ENCODE measurements around the gene HNRNPC. TPM values are rescaled to one million over a fixed set of nuclear protein-coding genes. Genes with fewer than 3 reads are reported as not detected.

Gene HNRNPC
- total and polyA plus RNA-seq, 10 of the 15 experiments (the other 5 are each of a cell fraction or from before 2014, with no cell fraction given) = 679 to 1,492 (median 1,262) TPM

DNA sequence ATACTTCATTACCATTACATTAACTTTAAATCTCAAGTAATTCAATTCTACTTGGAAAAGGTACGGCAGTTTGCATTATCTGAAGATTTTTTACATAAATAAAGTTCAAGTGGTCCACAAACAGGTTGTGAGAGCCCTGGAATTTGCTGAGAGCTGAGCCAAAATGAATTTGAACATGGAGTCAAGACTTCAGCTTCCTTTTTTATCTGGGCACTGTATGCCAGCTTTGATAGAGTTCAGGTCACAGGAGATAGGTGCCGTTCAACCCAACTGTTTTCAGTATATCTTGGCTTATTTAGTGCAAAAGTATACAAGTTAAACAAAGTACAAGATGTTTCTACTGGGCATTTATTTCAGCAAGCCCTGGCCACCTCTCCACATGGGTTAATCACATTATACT lies 28.8 kb downstream of the HNRNPC start:
- intact Hi-C loops (cut with micrococcal nuclease; ENCODE audit: unreplicated experiment) (no loop called here), in situ Hi-C loops (cut with MboI) (no loop called here)
- ATAC-seq (no peak), DNase-seq (ENCODE audit: low read depth, low spot score) (no peak), FAIRE-seq (no peak)
- ChIA-PET SMC1A (ENCODE audit: uncharacterized antibody, unreplicated experiment) (interaction anchor here (1.3 to 2.0 kb wide), 2 partner anchors 13 to 24 kb away, joined by 4 to 8 read pairs; no protein-coding TSS in a partner anchor), CTCF (interaction anchor here (1.0 to 2.7 kb wide), 5 partner anchors 14 to 215 kb away, joined by 3 to 11 read pairs (median 6); partner anchors contain the start of gene CHD8), RAD21 (ENCODE audit: unreplicated experiment) (interaction anchor here (0.8 kb wide), 1 partner anchor 25 kb away, joined by 3 read pairs; no protein-coding TSS in a partner anchor), POLR2A (interaction anchor here (1.0 kb wide), 1 partner anchor 140 kb away, joined by 3 read pairs; no protein-coding TSS in a partner anchor)
- no peak overlapping the region for H2AFZ ChIP-seq (ENCODE audit: control insufficient read depth, low read depth, low read length)
- TF ChIP-seq POLR2AphosphoS5 (IDR thresholded peaks at IDR 0.05; ENCODE audit: low read length) = 0 out of 2 replicates have a peak, but pooled peaks have one; percentile 13
- TF ChIP-seq IKZF1 (conservative IDR thresholded peaks at IDR 0.05) = no peak
- BruUV-seq (replicated peaks) = no TSS peak
- H4K20me1 ChIP-seq (ENCODE audit: control insufficient read depth, insufficient read depth) = peaks cover 3% of the 10 kb centered on the region; the same call in 1 of the 2 replicates
- H3K4me2 ChIP-seq (ENCODE audit: control insufficient read depth, insufficient read depth) = no peak overlapping the region
- H3K9ac ChIP-seq (ENCODE audit: control insufficient read depth, insufficient read depth, low read length) = no peak overlapping the region
- H3K36me3 ChIP-seq (ENCODE audit: control insufficient read depth in 2 of 2, insufficient read depth in 2 of 2, low read length in 1 of 2) = peaks cover 3 to 34% of the 10 kb centered on the region in 2 experiments
- peaks cover 8% of the 10 kb centered on the region for H3K4me1 ChIP-seq (ENCODE audit: control insufficient read depth, insufficient read depth, low read length)
- no peaks in the 10 kb centered on the region for H3K9me3 ChIP-seq (replicated peaks; ENCODE audit: control insufficient read depth, insufficient read depth, low read length)
- no peak overlapping the region for H3K4me3 ChIP-seq
- H3K27ac ChIP-seq (ENCODE audit: control insufficient read depth, insufficient read depth) = no peak overlapping the region
- peaks cover 91% of the 10 kb centered on the region for H3K79me2 ChIP-seq (ENCODE audit: control insufficient read depth, insufficient read depth, low read length)
- 79% methylated on average over 2 of the region's 2 CpGs for WGBS (ENCODE audit: insufficient coverage, insufficient replicate concordance, low lambda C conversion rate, missing lambda C conversion rate)
- no peaks in the 10 kb centered on the region for H3K27me3 ChIP-seq (replicated peaks in 1 of 2; ENCODE audit: control insufficient read depth in 2 of 2, insufficient read depth in 2 of 2, low read length in 1 of 2)

DNA sequence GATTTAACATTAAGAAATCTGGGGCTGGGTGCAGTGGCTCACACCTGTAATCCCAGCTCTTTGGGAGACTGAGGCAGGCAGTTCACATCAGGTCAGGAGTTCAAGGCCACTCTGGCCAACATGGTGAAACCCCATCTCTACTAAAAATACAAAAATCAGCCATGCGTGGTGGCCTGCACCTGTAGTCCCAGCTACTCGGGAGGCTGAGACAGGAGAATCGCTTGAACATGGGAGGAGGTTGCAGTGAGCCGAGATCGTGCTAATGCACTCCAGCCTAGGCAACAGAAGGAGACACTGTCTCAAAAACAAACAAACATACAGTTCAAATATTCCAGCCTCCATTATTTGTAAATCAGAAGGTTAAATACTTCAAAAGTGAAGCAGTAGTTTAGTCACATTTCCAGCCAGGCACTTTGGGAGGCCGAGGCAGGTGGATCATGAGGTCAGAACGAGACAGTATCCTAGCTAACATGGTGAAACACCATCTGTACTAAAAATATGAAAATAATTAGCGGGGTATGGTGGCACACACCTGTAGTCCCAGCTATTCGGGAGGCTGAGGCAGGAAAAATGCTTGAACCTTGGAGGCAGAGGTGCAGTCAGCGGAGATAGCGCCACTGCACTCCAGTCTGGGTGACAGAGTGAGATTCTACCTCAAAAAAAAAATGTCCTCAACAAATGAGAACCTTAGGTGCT lies 30.3 kb downstream of the HNRNPC start:
- WGBS (ENCODE audit: insufficient coverage, insufficient replicate concordance, low lambda C conversion rate, missing lambda C conversion rate) = 76% methylated on average over 11 of the region's 11 CpGs
- RAD21 ChIA-PET (ENCODE audit: unreplicated experiment) = no interaction called here
- DNase-seq (ENCODE audit: low read depth, low spot score) (no peak), FAIRE-seq (no peak), ATAC-seq (no peak)
- no peaks in the 10 kb centered on the region for H3K27me3 ChIP-seq (replicated peaks in 1 of 2; ENCODE audit: control insufficient read depth in 2 of 2, insufficient read depth in 2 of 2, low read length in 1 of 2)
- H2AFZ ChIP-seq (ENCODE audit: control insufficient read depth, low read depth, low read length) = no peak overlapping the region
- no peak overlapping the region for H3K4me3 ChIP-seq
- H3K36me3 ChIP-seq (ENCODE audit: control insufficient read depth in 2 of 2, insufficient read depth in 2 of 2, low read length in 1 of 2) = peaks cover 0 to 44% of the 10 kb centered on the region in 2 experiments; a peak in 3 of 4 replicates
- H3K9me3 ChIP-seq (replicated peaks; ENCODE audit: control insufficient read depth, insufficient read depth, low read length) = no peaks in the 10 kb centered on the region
- peaks cover 97% of the 10 kb centered on the region for H3K79me2 ChIP-seq (ENCODE audit: control insufficient read depth, insufficient read depth, low read length)
- H3K9ac ChIP-seq (ENCODE audit: control insufficient read depth, insufficient read depth, low read length) = no peak overlapping the region
- intact Hi-C loops (cut with micrococcal nuclease; ENCODE audit: unreplicated experiment) = no loop called here
- in situ Hi-C loops (cut with MboI) = no loop called here
- peaks cover 3% of the 10 kb centered on the region for H4K20me1 ChIP-seq (ENCODE audit: control insufficient read depth, insufficient read depth)
- H3K4me1 ChIP-seq (ENCODE audit: control insufficient read depth, insufficient read depth, low read length) = peaks cover 9% of the 10 kb centered on the region
- no peak for TF ChIP-seq MYB (IDR thresholded peaks at IDR 0.05; ENCODE audit: borderline replicate concordance, low read depth, low read length)
- 0 out of 2 replicates have a peak, but pooled peaks have one; percentile 33 for TF ChIP-seq POLR2A (IDR thresholded peaks at IDR 0.05; ENCODE audit: low read depth, low read length)
- H3K4me2 ChIP-seq (ENCODE audit: control insufficient read depth, insufficient read depth) = no peak overlapping the region
- CTCF ChIA-PET = interaction anchor here (1.5 to 2.6 kb wide), 2 partner anchors 16 to 144 kb away, joined by 3 to 11 read pairs; no protein-coding TSS in a partner anchor
- SMC1A ChIA-PET (ENCODE audit: uncharacterized antibody, unreplicated experiment) = interaction anchor here (1.8 to 2.0 kb wide), 2 partner anchors 26 to 69 kb away, joined by 6 to 8 read pairs; no protein-coding TSS in a partner anchor
- no peak overlapping the region for H3K27ac ChIP-seq (ENCODE audit: control insufficient read depth, insufficient read depth)
- no TSS peak for BruUV-seq (replicated peaks)
- POLR2A ChIA-PET = interaction anchor here (0.5 to 1.0 kb wide), 3 partner anchors 28 to 273 kb away, joined by 3 to 4 read pairs (median 4); no protein-coding TSS in a partner anchor

Data from GM12878 (cell line).